Measurements from ENCODE around the gene RPS19. TPM values are rescaled to one million over a fixed set of nuclear protein-coding genes. Genes with fewer than 3 reads are reported as not detected.

The RPS19 gene
- total RNA-seq, 1 donor from 2014 or later: 1,124 TPM

DNA sequence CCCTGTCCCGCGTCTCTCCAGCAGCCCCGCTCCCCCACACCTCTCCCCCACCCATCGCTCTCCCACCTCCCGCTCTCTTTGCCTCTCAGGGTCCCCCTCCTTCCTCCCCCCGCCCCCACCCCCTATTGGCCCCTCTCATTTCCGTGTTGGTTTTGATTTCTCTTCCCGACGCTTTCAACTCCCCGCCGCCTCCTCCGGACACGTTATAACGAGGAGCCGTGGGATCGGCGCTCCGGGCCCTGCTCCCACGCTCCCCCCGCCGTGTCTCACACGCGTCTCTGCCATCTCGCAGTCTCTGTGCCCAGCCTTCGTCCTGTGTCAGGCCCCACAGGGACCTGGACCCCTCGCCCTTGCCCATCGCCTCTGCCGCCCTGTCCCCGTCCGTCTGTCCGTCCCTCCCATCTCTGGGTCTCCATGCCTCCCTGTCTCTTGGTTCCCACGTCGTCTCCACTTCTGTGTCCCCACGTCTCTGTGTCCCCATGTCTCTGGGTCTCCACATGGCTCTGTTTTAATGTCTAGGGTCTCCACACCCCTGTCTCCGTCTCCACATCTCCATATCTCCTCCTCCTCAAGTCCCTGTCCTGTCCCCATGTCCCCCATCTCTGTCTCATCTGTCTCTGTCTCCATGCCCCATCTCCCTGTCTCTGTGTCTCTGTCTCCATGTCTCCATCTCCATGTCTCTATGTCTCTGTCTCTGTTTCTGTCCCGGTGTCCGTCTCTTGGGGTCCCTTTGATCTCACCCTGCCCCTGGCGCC lies 55.1 kb downstream of the RPS19 start:
- no peak for DNase-seq (ENCODE audit: low spot score)

DNA sequence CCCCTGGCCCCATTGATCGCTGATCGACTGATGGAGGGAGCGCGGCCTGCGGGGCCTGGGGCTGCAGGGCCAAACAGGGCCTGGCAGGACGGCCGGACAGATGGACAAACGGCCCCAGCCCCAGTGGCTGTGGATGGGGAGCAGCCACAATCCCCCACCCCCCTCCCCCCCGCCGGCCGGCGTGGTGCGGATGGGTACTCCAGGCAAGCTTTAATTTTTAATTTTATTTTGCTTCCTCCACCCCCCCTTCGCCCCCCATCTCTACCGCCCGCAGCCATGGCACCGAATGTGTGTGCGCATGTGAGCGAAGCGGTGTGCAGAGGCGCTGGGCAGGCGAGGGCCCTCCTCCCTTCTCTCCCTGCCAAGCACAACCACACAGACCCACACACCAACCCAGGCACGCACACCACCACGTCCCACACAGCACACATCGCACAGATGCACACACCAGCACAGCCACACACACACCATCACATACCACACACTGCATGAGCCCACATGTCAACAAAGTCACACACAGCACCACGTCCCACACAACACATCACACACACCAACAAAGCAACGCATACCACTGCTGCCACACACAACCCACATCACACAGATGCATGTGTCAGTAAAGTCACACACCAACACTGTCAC lies 55.8 kb downstream of the RPS19 start:
- no peak for DNase-seq (ENCODE audit: low spot score)

DNA sequence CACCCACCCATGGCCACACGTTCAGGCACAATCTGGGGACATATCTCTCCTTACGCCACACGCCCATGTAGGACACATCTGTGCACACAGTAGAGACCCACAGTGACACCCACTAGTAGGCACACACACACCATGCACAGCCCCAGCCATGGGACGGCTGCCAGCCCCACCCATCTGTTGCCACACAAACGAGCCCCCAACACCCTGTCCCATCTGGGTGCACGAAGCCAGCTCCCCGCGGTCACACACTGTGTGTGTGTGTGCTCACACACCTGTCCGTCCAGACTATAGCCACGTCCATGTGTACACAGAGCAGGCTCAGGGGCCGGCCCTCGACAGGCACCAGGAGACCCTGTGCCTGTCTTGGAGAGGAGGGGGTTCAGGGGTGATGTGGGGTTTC lies 57.6 kb downstream of the RPS19 start:
- no peak for DNase-seq (ENCODE audit: low spot score)

DNA sequence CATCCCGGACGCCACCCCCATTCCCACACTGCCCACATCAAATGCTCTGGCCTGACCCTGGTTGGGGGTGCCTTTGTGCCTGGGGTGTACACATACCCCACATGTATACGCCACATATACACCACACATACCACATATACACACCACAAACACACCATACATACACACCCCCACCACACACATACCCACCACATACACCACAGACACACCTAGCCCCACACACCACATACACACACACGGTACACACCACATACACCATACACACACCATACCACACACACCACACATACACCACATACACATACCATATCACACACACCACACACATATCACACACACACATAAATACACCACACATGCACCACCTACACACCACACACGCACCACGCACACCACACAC lies 58.0 kb downstream of the RPS19 start:
- DNase-seq (ENCODE audit: low spot score): no peak

DNA sequence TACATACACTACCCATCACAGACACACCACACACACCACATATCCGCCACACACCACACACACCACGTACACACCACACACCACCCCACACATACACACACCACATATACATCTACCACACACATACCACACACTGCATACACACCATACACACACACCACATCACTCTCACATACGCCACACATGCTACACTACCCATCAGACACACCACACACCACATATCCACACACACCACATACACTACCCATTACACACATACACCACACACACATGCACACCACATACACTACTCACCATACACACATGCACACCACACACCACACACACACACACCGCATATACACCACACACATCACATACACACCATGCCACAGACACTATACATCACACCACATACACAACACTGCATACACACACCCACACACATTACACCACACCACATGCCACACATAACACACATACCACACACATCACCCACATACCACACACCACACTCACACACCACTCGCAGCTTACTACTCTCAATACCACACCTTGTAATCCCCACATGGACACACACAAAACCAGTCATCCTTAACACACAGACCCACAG lies 58.7 kb downstream of the RPS19 start:
- no peak for DNase-seq (ENCODE audit: low spot score)

DNA sequence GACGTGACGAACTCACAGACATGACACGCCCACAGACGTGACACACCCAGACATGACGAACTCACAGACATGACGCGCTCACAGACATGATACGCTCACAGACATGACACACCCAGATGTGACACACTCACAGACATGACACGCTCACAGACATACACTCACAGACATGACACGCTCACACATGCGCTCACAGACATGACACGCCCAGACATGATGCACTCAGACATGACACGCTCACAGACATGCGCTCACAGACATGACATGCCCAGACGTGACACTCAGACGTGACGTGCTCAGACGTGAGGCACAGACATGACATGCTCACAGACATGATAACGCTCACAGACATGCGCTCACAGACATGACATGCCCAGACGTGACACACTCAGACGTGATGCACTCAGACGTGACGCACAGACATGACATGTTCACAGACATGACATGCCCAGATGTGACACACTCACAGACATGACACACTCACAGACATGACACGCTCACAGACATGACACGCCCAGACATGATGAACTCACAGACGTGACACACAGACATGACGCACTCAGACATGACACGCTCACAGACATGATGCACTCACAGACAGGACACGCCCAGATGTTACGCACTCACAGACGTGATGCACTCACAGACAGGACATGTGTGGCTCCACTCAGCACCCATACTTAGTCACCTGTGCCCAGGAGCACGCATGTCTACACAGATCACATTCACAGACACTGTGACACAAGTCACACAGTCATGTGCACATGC lies 60.1 kb downstream of the RPS19 start:
- no peak for DNase-seq (ENCODE audit: low spot score)

DNA sequence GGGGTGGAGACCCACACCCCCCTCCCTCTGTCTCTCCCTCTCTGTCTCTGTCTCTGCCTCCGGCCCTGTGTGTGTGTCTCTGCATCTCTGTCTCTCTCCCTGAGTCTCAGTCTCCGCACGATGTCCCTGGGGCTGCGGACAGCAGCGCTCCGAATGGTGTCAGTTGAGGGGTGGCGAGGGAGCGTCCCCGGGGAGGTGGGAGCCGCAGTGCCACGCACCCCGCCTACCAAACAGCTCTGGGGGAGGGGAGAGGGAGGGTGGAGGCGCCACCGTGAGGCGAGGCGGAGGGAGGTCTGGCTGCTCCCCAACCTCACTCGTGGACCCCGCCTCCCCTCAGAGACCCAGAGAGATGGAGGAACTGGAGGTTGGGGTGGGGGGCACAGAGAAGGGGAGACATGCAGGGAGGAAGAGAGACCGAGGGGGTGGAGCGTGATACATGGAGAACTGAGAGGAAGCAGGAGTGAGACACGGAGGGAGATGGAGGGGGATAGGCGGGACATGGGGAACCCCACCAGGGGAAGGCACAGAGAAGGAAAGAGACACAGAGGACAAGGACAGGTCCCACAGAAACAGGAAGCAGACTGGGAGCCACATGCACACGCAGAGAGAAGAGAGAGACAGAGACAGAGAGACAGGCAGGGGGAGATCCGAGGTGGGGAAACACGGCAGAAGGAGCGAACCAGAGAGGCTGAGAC lies 61.0 kb downstream of the RPS19 start:
- no peak for DNase-seq (ENCODE audit: low spot score)

DNA sequence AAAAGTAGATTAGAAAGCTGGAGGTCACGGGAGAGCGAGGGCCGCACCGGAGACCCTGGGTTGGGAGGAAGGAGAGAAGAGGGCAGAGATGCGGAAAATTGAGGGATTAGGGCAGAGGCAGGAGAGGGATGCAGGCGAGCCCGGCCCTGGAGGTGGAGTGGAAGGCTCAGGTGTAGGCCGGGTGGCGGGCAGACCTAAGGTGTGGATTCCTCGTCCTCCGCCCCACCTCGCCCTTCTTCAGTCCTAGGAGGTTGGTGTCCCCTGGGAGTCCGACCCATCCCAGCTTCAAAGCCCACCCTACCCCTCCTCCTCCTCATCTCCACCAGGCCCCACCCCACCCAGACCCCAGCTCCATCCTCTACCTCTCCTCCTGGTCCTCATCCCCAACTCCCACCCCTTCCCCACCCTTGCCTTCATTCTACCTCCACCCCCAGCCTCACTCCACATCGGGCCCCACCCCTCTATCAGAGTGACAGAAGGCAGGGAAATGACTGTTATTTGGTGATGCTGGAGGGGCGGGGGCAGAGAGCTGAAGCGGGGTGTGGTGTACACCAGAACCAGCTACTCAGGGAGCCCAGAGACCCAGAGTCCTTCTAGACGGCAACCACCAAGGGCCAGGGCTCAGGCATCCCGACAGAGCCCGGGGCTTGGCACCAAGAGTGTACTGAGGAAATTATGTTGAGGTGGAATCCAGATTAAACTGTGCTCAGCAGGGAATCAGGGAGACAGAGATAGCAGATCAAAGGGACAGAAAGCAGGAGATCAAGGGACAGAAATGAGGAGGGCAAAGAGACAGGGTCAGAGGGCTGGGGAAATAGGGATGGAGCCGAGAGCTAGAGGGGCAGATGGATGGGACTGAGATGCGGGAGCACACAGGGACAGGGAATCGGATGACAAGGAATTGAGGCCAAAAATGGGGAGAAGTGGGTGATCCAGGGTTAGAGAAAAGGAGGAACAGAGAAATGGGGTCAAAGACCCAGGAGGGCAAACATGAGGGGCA lies 61.8 kb downstream of the RPS19 start:
- DNase-seq (ENCODE audit: low spot score): no peak

Other genes with a start within 250 kb of the RPS19 start
- gene CEACAM4, start 233.2 kb upstream of the RPS19 start, total RNA-seq (ENCODE audit: insufficient read depth, low replicate concordance): not detected
- 3.6 TPM for gene CEACAM7, start 172.0 kb upstream of the RPS19 start, total RNA-seq (ENCODE audit: insufficient read depth, low replicate concordance)
- gene CEACAM5, start 151.6 kb upstream of the RPS19 start, total RNA-seq (ENCODE audit: insufficient read depth, low replicate concordance): 1.2 TPM
- gene CEACAM6, start 104.7 kb upstream of the RPS19 start, total RNA-seq (ENCODE audit: insufficient read depth, low replicate concordance): 2.2 TPM
- gene CEACAM3, start 63.7 kb upstream of the RPS19 start, total RNA-seq (ENCODE audit: insufficient read depth, low replicate concordance): 3.4 TPM
- not detected for gene LYPD4, start 15.6 kb upstream of the RPS19 start, total RNA-seq (ENCODE audit: insufficient read depth, low replicate concordance)
- 2.9 TPM for gene DMRTC2, start 15.2 kb upstream of the RPS19 start, total RNA-seq (ENCODE audit: insufficient read depth, low replicate concordance)
- gene CD79A, start 17.0 kb downstream of the RPS19 start, total RNA-seq (ENCODE audit: insufficient read depth, low replicate concordance): not detected
- gene ARHGEF1, start 22.9 kb downstream of the RPS19 start, total RNA-seq (ENCODE audit: insufficient read depth, low replicate concordance): 30.3 TPM
- not detected for gene ERFL, start 68.2 kb downstream of the RPS19 start, total RNA-seq (ENCODE audit: insufficient read depth, low replicate concordance)
- 146 TPM for gene RABAC1, start 99.1 kb downstream of the RPS19 start, total RNA-seq (ENCODE audit: insufficient read depth, low replicate concordance)
- gene ATP1A3, start 134.0 kb downstream of the RPS19 start, total RNA-seq (ENCODE audit: insufficient read depth, low replicate concordance): 3.4 TPM
- not detected for gene GRIK5, start 210.0 kb downstream of the RPS19 start, total RNA-seq (ENCODE audit: insufficient read depth, low replicate concordance)
- gene ZNF574, start 215.9 kb downstream of the RPS19 start, total RNA-seq (ENCODE audit: insufficient read depth, low replicate concordance): 7.7 TPM